ENCODE data around the gene DYNLL2. TPM values are rescaled to one million over a fixed set of nuclear protein-coding genes. Genes with fewer than 3 reads are reported as not detected.
"Not testable (repeated sequence)": the region's sequence is repeated elsewhere in the genome, so short reads cannot be mapped to it uniquely, and the experiment has no call there.

DYNLL2 gene
- total RNA-seq, 1 donor from 2014 or later: 18.3 TPM

DNA sequence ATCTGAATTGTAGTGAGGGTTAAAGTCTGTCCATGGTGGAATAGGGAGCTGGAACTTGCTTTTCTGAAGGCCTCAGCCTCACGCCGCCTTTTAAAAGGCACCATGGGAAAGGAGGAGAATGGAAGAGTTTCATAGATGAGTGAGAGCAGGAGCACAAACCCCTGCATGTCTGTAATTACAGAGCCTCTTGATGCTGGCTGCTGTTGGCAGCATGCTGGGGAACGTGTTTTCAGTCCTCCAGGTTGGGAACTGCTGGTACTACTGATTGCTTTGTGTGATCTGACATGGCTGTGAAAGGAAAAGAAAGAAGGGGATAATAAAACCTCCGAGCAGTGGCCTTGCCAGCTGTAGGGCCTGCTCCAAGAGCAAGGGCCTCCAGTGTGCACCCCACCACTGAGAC, 16.8 kb upstream of the DYNLL2 start:
- H3K4me3 ChIP-seq (ENCODE audit: low read length in 3 of 3): no peak overlapping the region
- peaks cover 0 to 8% (median 4%) of the 10 kb centered on the region in 3 donors for H3K27me3 ChIP-seq (ENCODE audit: control insufficient read depth in 3 of 3, insufficient read depth in 3 of 3, low read length in 3 of 3)
- no peaks in the 10 kb centered on the region for H3K9me3 ChIP-seq (ENCODE audit: control insufficient read depth in 3 of 3, low read length in 3 of 3)
- no peak overlapping the region for H3K9ac ChIP-seq (ENCODE audit: low read depth in 1 of 3, low read length in 3 of 3)
- no peaks in the 10 kb centered on the region for H3K4me1 ChIP-seq (ENCODE audit: control insufficient read depth in 3 of 3, insufficient read depth in 3 of 3, low read length in 3 of 3)
- H3K27ac ChIP-seq (ENCODE audit: low read depth, low read length): no peak overlapping the region
- H3K36me3 ChIP-seq (ENCODE audit: control insufficient read depth in 3 of 3, insufficient read depth in 3 of 3, low read length in 3 of 3): no peaks in the 10 kb centered on the region

DNA sequence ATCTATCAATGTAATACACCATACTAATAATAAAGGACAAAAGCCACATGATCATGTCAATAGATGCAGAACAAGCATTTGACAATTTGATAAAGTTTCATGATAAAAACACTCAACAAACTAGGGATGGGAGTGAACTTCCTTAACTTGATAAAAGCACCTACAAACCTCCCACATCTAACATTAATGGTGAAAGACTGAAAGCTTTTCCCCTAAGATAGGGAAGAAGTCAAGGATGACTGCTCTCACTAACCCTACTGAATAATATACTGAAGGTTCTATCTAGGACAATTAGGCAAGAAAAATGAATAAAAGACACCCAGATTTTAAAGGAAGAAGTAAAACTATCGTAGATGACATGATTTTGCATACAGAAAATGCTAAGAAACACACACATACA, 10.4 kb upstream of the DYNLL2 start:
- Histone ChIP-seq H3K36me3 (ENCODE audit: control insufficient read depth in 3 of 3, insufficient read depth in 3 of 3, low read length in 3 of 3) (no peaks in the 10 kb centered on the region), H3K4me3 (ENCODE audit: low read length in 3 of 3) (no peak overlapping the region), H3K9me3 (ENCODE audit: control insufficient read depth in 3 of 3, low read length in 3 of 3) (no peaks in the 10 kb centered on the region), H3K27me3 (ENCODE audit: control insufficient read depth in 3 of 3, insufficient read depth in 3 of 3, low read length in 3 of 3) (peaks cover 0 to 8% (median 0%) of the 10 kb centered on the region in 3 donors), H3K4me1 (ENCODE audit: control insufficient read depth in 3 of 3, insufficient read depth in 3 of 3, low read length in 3 of 3) (no peaks in the 10 kb centered on the region), H3K9ac (ENCODE audit: low read depth in 1 of 3, low read length in 3 of 3) (no peak overlapping the region), H3K27ac (ENCODE audit: low read depth, low read length) (no peak overlapping the region)

DNA sequence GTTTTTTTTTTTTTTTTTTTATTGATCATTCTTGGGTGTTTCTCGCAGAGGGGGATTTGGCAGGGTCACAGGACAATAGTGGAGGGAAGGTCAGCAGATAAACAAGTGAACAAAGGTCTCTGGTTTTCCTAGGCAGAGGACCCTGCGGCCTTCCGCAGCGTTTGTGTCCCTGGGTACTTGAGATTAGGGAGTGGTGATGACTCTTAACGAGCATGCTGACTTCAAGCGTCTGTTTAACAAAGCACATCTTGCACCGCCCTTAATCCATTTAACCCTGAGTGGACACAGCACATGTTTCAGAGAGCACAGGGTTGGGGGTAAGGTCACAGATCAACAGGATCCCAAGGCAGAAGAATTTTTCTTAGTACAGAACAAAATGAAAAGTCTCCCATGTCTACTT, 10.0 kb upstream of the DYNLL2 start:
- not testable (repeated sequence) for H3K9ac ChIP-seq (ENCODE audit: low read depth in 1 of 3, low read length in 3 of 3); H3K4me3 ChIP-seq (ENCODE audit: low read length in 3 of 3); H3K36me3 ChIP-seq (ENCODE audit: control insufficient read depth in 3 of 3, insufficient read depth in 3 of 3, low read length in 3 of 3); H3K27ac ChIP-seq (ENCODE audit: low read depth, low read length); H3K9me3 ChIP-seq (ENCODE audit: control insufficient read depth in 3 of 3, low read length in 3 of 3); H3K27me3 ChIP-seq (ENCODE audit: control insufficient read depth in 3 of 3, insufficient read depth in 3 of 3, low read length in 3 of 3); H3K4me1 ChIP-seq (ENCODE audit: control insufficient read depth in 3 of 3, insufficient read depth in 3 of 3, low read length in 3 of 3)

GRCh38 chr17:58074406-58074805, 8.8 kb upstream of the DYNLL2 start:
- not testable (repeated sequence) for H3K4me1 ChIP-seq (ENCODE audit: control insufficient read depth in 3 of 3, insufficient read depth in 3 of 3, low read length in 3 of 3); H3K9ac ChIP-seq (ENCODE audit: low read depth in 1 of 3, low read length in 3 of 3); H3K27me3 ChIP-seq (ENCODE audit: control insufficient read depth in 3 of 3, insufficient read depth in 3 of 3, low read length in 3 of 3); H3K36me3 ChIP-seq (ENCODE audit: control insufficient read depth in 3 of 3, insufficient read depth in 3 of 3, low read length in 3 of 3); H3K9me3 ChIP-seq (ENCODE audit: control insufficient read depth in 3 of 3, low read length in 3 of 3); H3K27ac ChIP-seq (ENCODE audit: low read depth, low read length); H3K4me3 ChIP-seq (ENCODE audit: low read length in 3 of 3)

DNA sequence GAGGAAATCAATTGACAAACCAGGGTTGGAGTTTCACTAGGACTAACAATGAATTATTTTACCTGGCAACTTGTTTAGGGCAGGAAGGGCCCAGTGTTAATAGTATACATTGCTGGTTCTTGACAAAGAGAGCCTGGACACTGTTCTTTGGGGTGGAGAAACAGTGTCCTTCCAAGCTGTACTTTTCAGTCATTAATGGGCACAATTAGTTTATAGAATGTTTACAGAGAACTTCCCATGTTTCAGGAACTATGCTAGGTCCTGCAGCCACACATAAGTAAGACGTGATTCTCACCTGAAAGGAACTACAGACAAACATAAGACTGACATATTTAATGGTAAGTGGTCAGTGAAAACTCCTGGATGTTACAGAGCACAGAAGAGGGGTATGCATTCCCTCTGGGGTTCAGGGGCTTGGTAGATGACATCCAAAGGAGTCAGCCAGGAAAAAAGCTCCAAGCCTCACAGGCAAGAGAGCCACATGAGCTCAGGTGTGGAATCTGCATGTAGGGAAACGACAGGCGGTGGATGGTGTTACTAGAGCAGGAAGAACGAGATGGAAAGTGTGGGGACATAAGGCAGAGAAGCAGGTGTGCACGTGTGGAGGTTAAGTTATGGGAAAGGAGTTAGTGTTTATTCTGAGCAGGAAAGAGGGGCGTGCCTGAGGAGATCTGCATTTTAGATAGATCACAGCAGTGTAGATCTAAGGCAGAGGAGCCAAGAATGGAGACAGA, 3.8 kb upstream of the DYNLL2 start:
- H3K9me3 ChIP-seq (ENCODE audit: control insufficient read depth in 3 of 3, low read length in 3 of 3): no peaks in the 10 kb centered on the region
- H3K4me1 ChIP-seq (ENCODE audit: control insufficient read depth in 3 of 3, insufficient read depth in 3 of 3, low read length in 3 of 3): peaks cover 6 to 9% (median 7%) of the 10 kb centered on the region in 3 donors
- H3K27ac ChIP-seq (ENCODE audit: low read depth, low read length): no peak overlapping the region
- no peak overlapping the region for H3K4me3 ChIP-seq (ENCODE audit: low read length in 3 of 3)
- H3K27me3 ChIP-seq (ENCODE audit: control insufficient read depth in 3 of 3, insufficient read depth in 3 of 3, low read length in 3 of 3): peaks cover 0 to 3% (median 0%) of the 10 kb centered on the region in 3 donors
- no peak overlapping the region for H3K9ac ChIP-seq (ENCODE audit: low read depth in 1 of 3, low read length in 3 of 3)
- no peaks in the 10 kb centered on the region for H3K36me3 ChIP-seq (ENCODE audit: control insufficient read depth in 3 of 3, insufficient read depth in 3 of 3, low read length in 3 of 3)

- H3K9ac ChIP-seq (ENCODE audit: low read depth in 1 of 3, low read length in 3 of 3): no peak overlapping the region
- peaks cover 5 to 14% (median 10%) of the 10 kb centered on the region in 3 donors for H3K36me3 ChIP-seq (ENCODE audit: control insufficient read depth in 3 of 3, insufficient read depth in 3 of 3, low read length in 3 of 3)
- H3K27me3 ChIP-seq (ENCODE audit: control insufficient read depth in 3 of 3, insufficient read depth in 3 of 3, low read length in 3 of 3): peaks cover 0 to 3% (median 0%) of the 10 kb centered on the region in 3 donors
- H3K4me1 ChIP-seq (ENCODE audit: control insufficient read depth in 3 of 3, insufficient read depth in 3 of 3, low read length in 3 of 3): peaks cover 28 to 32% (median 29%) of the 10 kb centered on the region in 3 donors
- H3K4me3 ChIP-seq (ENCODE audit: low read length in 3 of 3): no peak overlapping the region
- no peaks in the 10 kb centered on the region for H3K9me3 ChIP-seq (ENCODE audit: control insufficient read depth in 3 of 3, low read length in 3 of 3)
- H3K27ac ChIP-seq (ENCODE audit: low read depth, low read length): no peak overlapping the region
Observed at GRCh38 chr17:58081646-58082340, 1.4 kb upstream of the DYNLL2 start.

DNA sequence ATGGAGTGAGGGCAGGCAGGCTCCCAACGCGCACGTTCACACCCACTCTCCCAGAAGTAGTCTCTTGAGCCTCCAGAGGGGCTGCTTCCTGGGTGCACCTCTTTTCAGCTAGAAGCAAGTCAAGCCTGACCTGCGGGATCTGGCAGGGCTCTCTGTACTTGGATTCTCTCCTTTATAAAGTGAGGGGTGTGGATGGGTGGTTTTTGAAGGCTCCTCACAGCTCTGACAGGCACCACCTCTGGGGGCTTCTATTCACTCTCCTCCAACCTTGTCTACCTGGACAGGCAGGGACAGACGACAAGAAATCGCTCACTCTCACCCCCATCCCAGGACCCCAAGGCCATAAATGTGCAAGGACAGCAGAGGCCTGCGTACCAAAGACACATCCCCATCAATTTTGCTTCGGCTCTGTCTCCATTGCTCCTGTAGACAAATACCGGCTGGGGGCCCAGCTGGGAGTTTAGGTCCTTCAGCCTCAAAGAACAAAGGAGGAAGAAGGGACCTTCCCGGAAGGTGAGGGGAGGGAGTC, 814 bp upstream of the DYNLL2 start:
- peak overlapping the region; percentile 72 for H3K27ac ChIP-seq (ENCODE audit: low read depth, low read length)
- peak overlapping the region; percentile 15 to 64 (median 48) for H3K9ac ChIP-seq (ENCODE audit: low read depth in 1 of 3, low read length in 3 of 3)
- no peaks in the 10 kb centered on the region for H3K9me3 ChIP-seq (ENCODE audit: control insufficient read depth in 3 of 3, low read length in 3 of 3)
- peaks cover 32 to 38% (median 34%) of the 10 kb centered on the region in 3 donors for H3K4me1 ChIP-seq (ENCODE audit: control insufficient read depth in 3 of 3, insufficient read depth in 3 of 3, low read length in 3 of 3)
- peaks cover 0 to 3% (median 0%) of the 10 kb centered on the region in 3 donors for H3K27me3 ChIP-seq (ENCODE audit: control insufficient read depth in 3 of 3, insufficient read depth in 3 of 3, low read length in 3 of 3)
- peak overlapping the region; percentile 36 to 63 (median 55) for H3K4me3 ChIP-seq (ENCODE audit: low read length in 3 of 3)
- H3K36me3 ChIP-seq (ENCODE audit: control insufficient read depth in 3 of 3, insufficient read depth in 3 of 3, low read length in 3 of 3): peaks cover 11 to 18% (median 15%) of the 10 kb centered on the region in 3 donors

- H3K4me3 ChIP-seq (ENCODE audit: low read length in 3 of 3): peak overlapping the region; percentile 90 to 93 (median 92)
- H3K4me1 ChIP-seq (ENCODE audit: control insufficient read depth in 3 of 3, insufficient read depth in 3 of 3, low read length in 3 of 3): peaks cover 41 to 50% (median 43%) of the 10 kb centered on the region in 3 donors
- H3K36me3 ChIP-seq (ENCODE audit: control insufficient read depth in 3 of 3, insufficient read depth in 3 of 3, low read length in 3 of 3): peaks cover 23 to 28% (median 26%) of the 10 kb centered on the region in 3 donors
- no peaks in the 10 kb centered on the region for H3K9me3 ChIP-seq (ENCODE audit: control insufficient read depth in 3 of 3, low read length in 3 of 3)
- H3K9ac ChIP-seq (ENCODE audit: low read depth in 1 of 3, low read length in 3 of 3): peak overlapping the region; percentile 88 to 97 (median 88)
- peaks cover 0 to 3% (median 0%) of the 10 kb centered on the region in 3 donors for H3K27me3 ChIP-seq (ENCODE audit: control insufficient read depth in 3 of 3, insufficient read depth in 3 of 3, low read length in 3 of 3)
- H3K27ac ChIP-seq (ENCODE audit: low read depth, low read length): peak overlapping the region; percentile 90
Observed at GRCh38 chr17:58083491-58084316, 485 bp downstream of the DYNLL2 start.

DNA sequence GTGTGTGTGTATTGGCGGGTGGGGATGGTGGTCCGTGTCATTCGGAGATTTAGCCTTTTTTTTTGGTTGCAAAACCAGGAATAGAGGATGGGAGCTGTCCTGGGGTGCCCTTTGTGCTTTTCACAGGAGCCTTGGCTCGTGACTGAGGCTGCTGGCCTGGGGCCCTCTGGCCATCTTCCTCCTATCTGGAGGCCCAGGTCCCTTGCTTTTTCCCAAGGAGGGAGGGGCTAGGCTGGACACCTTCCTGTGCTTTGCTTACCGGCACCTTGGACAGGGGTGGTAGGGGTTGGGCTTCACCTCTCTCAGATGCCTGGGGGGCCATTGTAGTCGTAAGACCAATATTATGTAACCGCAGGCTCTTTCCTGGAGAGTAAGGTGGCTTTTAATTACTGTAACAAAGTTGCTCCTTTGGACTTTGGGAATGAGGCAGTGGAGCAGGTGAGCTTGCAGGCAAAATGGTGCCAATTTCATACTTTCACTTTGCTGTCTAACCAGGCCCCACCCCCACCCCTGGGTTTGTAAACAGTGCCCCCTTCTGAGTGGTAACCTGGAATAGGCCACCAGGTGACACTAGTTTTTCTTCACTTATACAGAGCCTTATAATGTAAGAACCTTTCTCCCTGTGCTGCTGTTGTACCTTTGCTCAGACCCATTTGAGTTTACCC, 1.2 kb downstream of the DYNLL2 start:
- peaks cover 30 to 33% (median 33%) of the 10 kb centered on the region in 3 donors for H3K36me3 ChIP-seq (ENCODE audit: control insufficient read depth in 3 of 3, insufficient read depth in 3 of 3, low read length in 3 of 3)
- no peaks in the 10 kb centered on the region for H3K27me3 ChIP-seq (ENCODE audit: control insufficient read depth in 3 of 3, insufficient read depth in 3 of 3, low read length in 3 of 3)
- no peaks in the 10 kb centered on the region for H3K9me3 ChIP-seq (ENCODE audit: control insufficient read depth in 3 of 3, low read length in 3 of 3)
- H3K9ac ChIP-seq (ENCODE audit: low read depth in 1 of 3, low read length in 3 of 3): peak overlapping the region; percentile 88 to 97 (median 88)
- peak overlapping the region; percentile 90 for H3K27ac ChIP-seq (ENCODE audit: low read depth, low read length)
- H3K4me1 ChIP-seq (ENCODE audit: control insufficient read depth in 3 of 3, insufficient read depth in 3 of 3, low read length in 3 of 3): peaks cover 49 to 58% (median 50%) of the 10 kb centered on the region in 3 donors
- peak overlapping the region; percentile 90 to 93 (median 92) for H3K4me3 ChIP-seq (ENCODE audit: low read length in 3 of 3)
